A673 (cell line): ENCODE measurements around the gene IFIT3. TPM values are rescaled to one million over a fixed set of nuclear protein-coding genes. Genes with fewer than 3 reads are reported as not detected.

Source experiments
- BruUV-seq: library from RNA; stranded (reverse); fragments of 400-500 nt; replicated peaks from 2 replicates; lab custom pipeline; 2021; lab: Mats Ljungman, UMichigan
- CTCF ChIA-PET: fragments of 300-600 bp; sonication (Branson Sonifier 250); formaldehyde crosslinking; loops from one replicate; lab custom pipeline; 2022; ENCODE audit warnings: antibody characterized with exemption; lab: Charles Lee
- POLR2A ChIA-PET: fragments of 300-600 bp; sonication (Branson Sonifier 250); formaldehyde crosslinking; loops from one replicate; lab custom pipeline; 2022; ENCODE audit warnings: antibody characterized with exemption; ENCODE audit not compliant: low non-redundant PET; lab: Charles Lee
- DNase-seq: peaks from one replicate; pipeline ENCODE4 v3.0.0-alpha.2; 2015; ENCODE audit warnings: low spot score
- H3K27ac ChIP-seq: fragments of 200-600 bp; sonication (generic); 2 replicates; pipeline ENCODE4 v1.5.1; 2016; ENCODE audit warnings: mixed run types, low read depth, mild to moderate bottlenecking, mixed read lengths, antibody characterized with exemption, low read length; ENCODE audit not compliant: poor library complexity, severe bottlenecking
- H3K27me3 ChIP-seq: fragments of 200-600 bp; sonication (generic); replicated peaks from 2 replicates; pipeline ENCODE4 v1.6.1; 2017; ENCODE audit warnings: mixed run types, low read depth, mild to moderate bottlenecking, mixed read lengths, antibody characterized with exemption, low read length; ENCODE audit not compliant: insufficient read depth, poor library complexity
- H3K36me3 ChIP-seq: fragments of 200-600 bp; sonication (generic); 2 replicates; pipeline ENCODE4 v1.6.1; 2016; ENCODE audit warnings: mixed run types, mild to moderate bottlenecking, mixed read lengths, antibody characterized with exemption, low read length; ENCODE audit not compliant: insufficient read depth, poor library complexity, severe bottlenecking
- H3K4me1 ChIP-seq: fragments of 200-600 bp; sonication (generic); 2 replicates; pipeline ENCODE4 v1.6.1; 2017; ENCODE audit warnings: mixed run types, mild to moderate bottlenecking, mixed read lengths, antibody characterized with exemption, low read length; ENCODE audit not compliant: insufficient read depth, poor library complexity, severe bottlenecking
- H3K4me3 ChIP-seq: fragments of 200-600 bp; sonication (generic); 2 replicates; pipeline ENCODE4 v1.5.1; 2016; ENCODE audit warnings: low read depth, mixed run types, mild to moderate bottlenecking, mixed read lengths, low read length; ENCODE audit not compliant: poor library complexity, severe bottlenecking
- H3K9me3 ChIP-seq: fragments of 200-600 bp; sonication (generic); 2 replicates; pipeline ENCODE4 v1.6.1; 2016; ENCODE audit warnings: mixed run types, low read depth, mild to moderate bottlenecking, mixed read lengths, antibody characterized with exemption, low read length; ENCODE audit not compliant: poor library complexity, severe bottlenecking
- CTCF ChIP-seq: fragments of 300-800, 200-600 bp; sonication (generic); conservative IDR thresholded peaks from 2 replicates; pipeline ENCODE4 v1.5.1; 2017; ENCODE audit warnings: low read depth, mild to moderate bottlenecking, antibody characterized with exemption, low read length, moderate library complexity, mixed read lengths
- EZH2 ChIP-seq: fragments of 200-600 bp; sonication (generic); IDR thresholded peaks from 2 replicates; pipeline ENCODE4 v1.6.1; 2017; ENCODE audit warnings: borderline replicate concordance, low read depth, mild to moderate bottlenecking, mixed read lengths, antibody characterized with exemption, low read length; ENCODE audit not compliant: poor library complexity, severe bottlenecking
- intact Hi-C: fragments of 100-400 bp; cut with micrococcal nuclease; formaldehyde crosslinking; loops from one replicate; pipeline ENCODE4 v1.10.0; 2022; ENCODE audit not compliant: unreplicated experiment
- total RNA-seq: library from RNA; stranded (reverse); gene quantifications from 2 replicates; pipeline ENCODE4 v1.2.3, GENCODE V29; 2021

IFIT3 gene
- total RNA-seq, 1 experiment from 2014 or later = 6.7 TPM

GRCh38 chr10:89279421-89279869, 48.4 kb upstream of the IFIT3 start:
- Histone ChIP-seq H3K9me3 (no peaks in the 10 kb centered on the region), H3K4me3 (no peak overlapping the region), H3K36me3 (no peaks in the 10 kb centered on the region), H3K4me1 (peaks cover 22% of the 10 kb centered on the region), H3K27me3 (no peaks in the 10 kb centered on the region), H3K27ac (no peak overlapping the region)
- POLR2A ChIA-PET = no interaction called here
- CTCF ChIA-PET = interaction anchor here (0.6 kb wide), 1 partner anchor 112 kb away, joined by 7 read pairs; no protein-coding TSS in a partner anchor
- no peak for DNase-seq
- no peak for TF ChIP-seq CTCF
- no peak for TF ChIP-seq EZH2
- intact Hi-C loops = no loop called here
- no TSS peak for BruUV-seq

GRCh38 chr10:89280508-89280907, 47.3 kb upstream of the IFIT3 start:
- intact Hi-C loops = no loop called here
- POLR2A ChIA-PET = no interaction called here
- Histone ChIP-seq H3K4me1 (peaks cover 22% of the 10 kb centered on the region), H3K36me3 (no peaks in the 10 kb centered on the region), H3K4me3 (no peak overlapping the region), H3K27ac (no peak overlapping the region), H3K27me3 (no peaks in the 10 kb centered on the region), H3K9me3 (no peaks in the 10 kb centered on the region)
- no TSS peak for BruUV-seq
- CTCF ChIA-PET = no interaction called here
- TF ChIP-seq CTCF (no peak), EZH2 (no peak)
- no peak for DNase-seq

GRCh38 chr10:89281606-89282395, 46.0 kb upstream of the IFIT3 start:
- H3K4me1 ChIP-seq = peaks cover 22% of the 10 kb centered on the region
- no peaks in the 10 kb centered on the region for H3K36me3 ChIP-seq
- H3K27me3 ChIP-seq = no peaks in the 10 kb centered on the region
- TF ChIP-seq CTCF (no peak), EZH2 (no peak)
- intact Hi-C loops = no loop called here
- no TSS peak for BruUV-seq
- H3K9me3 ChIP-seq = no peaks in the 10 kb centered on the region
- no peak overlapping the region for H3K27ac ChIP-seq
- no peak overlapping the region for H3K4me3 ChIP-seq
- DNase-seq = no peak
- ChIA-PET CTCF (no interaction called here), POLR2A (no interaction called here)
